Measurements from ENCODE around the gene CCDC157.

The CCDC157 gene

DNA sequence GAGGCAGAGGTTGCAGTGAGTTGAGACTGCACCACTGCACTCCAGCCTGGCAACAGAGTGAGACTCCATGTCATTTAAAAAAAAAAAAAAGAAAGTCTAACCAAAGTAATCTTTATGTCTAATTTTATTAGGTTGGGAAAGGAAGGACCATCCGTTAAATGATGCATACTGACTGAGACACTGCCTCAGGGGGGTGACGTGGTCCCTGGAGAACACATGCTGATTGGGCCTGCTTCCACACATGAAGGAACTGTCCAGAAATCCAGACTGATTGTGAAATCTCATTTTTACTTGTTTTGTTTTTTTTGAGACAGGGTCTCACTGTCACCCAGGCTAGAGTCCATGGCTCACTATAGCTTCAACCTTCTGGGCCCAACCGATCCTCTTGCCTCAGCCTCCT lies 5.6 kb upstream of the CCDC157 start:
- no peak for DNase-seq (ENCODE audit: low read depth in 2 of 2, low spot score in 1 of 2)

DNA sequence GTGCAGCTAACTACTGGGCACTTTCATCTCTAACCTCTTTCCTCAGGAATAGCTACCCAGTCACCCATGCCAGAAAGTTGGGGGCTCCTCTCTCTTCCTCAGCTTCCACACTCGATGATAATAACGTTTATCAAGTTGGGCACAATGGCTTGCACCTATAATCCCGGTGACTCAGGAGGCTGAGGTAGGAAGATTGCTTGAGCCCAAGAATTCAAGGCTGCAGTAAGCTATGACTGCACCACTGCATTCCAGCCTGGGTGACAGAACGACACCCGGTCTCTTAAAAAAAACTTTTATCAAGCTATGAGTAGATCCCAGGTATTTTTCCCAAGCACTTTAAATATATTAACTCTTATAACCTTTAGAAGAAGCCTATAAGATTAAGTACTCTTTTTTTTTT lies 2.2 kb upstream of the CCDC157 start:
- no peak for DNase-seq (ENCODE audit: low read depth in 2 of 2, low spot score in 1 of 2)

- no peak for DNase-seq (ENCODE audit: low read depth in 2 of 2, low spot score in 1 of 2)
Measured at GRCh38 chr22:30357236-30357570, 396 bp downstream of the CCDC157 start.

DNA sequence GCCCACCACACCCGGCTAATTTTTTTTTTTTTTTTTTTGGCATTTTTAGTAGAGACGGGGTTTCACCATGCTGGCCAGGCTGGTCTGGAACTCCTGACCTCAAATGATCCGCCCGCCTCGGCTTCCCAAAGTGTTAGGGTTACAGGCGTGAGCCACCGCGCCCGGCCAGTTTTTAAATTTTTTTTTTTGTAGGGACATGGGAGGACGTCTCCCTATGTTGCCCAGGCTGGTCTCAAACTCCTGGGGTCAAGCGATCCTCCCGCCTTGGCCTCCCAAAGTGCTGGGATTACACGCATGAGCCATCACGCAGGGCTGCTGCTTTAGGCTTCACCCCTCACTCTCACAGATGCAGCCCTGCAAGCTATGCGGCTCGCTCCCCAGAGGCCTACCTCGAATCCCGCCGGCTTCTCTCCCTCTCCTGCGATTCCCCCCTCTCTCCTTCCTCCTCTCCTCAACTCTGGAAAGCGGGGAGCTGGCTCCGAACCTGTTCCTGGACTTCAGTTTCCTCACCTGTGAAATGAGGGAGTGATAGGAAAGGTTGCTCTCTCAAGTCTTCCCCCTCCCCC lies 926 bp downstream of the CCDC157 start:
- no peak for DNase-seq (ENCODE audit: low read depth in 2 of 2, low spot score in 1 of 2)

- DNase-seq (ENCODE audit: low read depth in 2 of 2, low spot score in 1 of 2), result no peak
Measured at GRCh38 chr22:30358541-30358940, 1.7 kb downstream of the CCDC157 start.

- no peak for DNase-seq (ENCODE audit: low read depth in 2 of 2, low spot score in 1 of 2)
Measured at GRCh38 chr22:30361916-30362650, 5.3 kb downstream of the CCDC157 start.

- DNase-seq (ENCODE audit: low read depth in 2 of 2, low spot score in 1 of 2), result no peak
Measured at GRCh38 chr22:30362651-30363281, 6.0 kb downstream of the CCDC157 start.

DNA sequence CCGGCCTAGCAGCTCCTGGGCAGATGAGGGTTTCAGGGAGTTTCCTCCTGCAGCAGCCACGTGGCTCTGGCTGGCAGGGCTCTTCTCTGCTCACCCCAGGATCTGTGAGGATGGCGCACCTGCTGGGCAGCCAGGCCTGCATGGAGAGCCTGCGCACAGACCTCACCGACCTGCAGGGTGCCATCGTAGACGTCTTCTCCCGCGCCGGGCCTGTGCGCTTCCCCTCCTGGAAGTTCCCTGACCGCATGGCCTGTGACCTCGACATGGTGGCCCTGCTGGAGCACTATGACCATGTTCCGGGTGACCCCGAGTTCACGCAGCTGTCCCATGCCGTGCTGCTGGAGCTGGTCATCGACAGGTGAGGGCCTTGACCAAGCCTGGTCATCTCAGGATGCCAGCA lies 9.1 kb downstream of the CCDC157 start:
- no peak for DNase-seq (ENCODE audit: low read depth in 2 of 2, low spot score in 1 of 2)

- no peak for DNase-seq (ENCODE audit: low read depth in 2 of 2, low spot score in 1 of 2)
Measured at GRCh38 chr22:30368420-30368819, 11.6 kb downstream of the CCDC157 start.

GRCh38 chr22:30370641-30371230 lies 13.9 kb downstream of the CCDC157 start:
- DNase-seq (ENCODE audit: low read depth in 2 of 2, low spot score in 1 of 2), result no peak

GRCh38 chr22:30371321-30371720 lies 14.5 kb downstream of the CCDC157 start:
- DNase-seq (ENCODE audit: low read depth in 2 of 2, low spot score in 1 of 2), result no peak

GRCh38 chr22:30371981-30372380 lies 15.2 kb downstream of the CCDC157 start:
- DNase-seq (ENCODE audit: low read depth in 2 of 2, low spot score in 1 of 2), result no peak

DNA sequence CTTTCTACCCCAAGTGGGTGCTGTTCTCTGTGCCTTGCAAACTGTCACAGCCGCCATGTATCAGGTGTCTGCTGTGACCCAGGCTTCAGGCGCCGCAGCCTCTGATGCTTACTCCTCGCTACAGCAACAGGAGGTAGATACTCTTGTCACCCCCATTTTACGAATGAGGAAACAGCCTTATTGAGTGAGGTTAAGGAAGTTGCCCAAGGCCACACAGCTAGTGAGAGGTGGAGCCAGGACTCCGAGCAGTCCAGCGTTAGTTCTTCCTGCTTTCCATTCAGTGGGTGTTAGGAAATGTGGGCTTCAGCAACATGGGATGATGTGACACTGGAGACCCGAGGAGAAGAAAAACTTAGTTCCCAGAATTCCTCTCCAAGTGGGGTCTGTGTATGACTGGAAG lies 16.1 kb downstream of the CCDC157 start:
- DNase-seq (ENCODE audit: low read depth in 2 of 2, low spot score in 1 of 2), result no peak

GRCh38 chr22:30373331-30374325 lies 16.8 kb downstream of the CCDC157 start:
- no peak for DNase-seq (ENCODE audit: low read depth in 2 of 2, low spot score in 1 of 2)

- DNase-seq (ENCODE audit: low read depth in 2 of 2, low spot score in 1 of 2), result no peak
Measured at GRCh38 chr22:30375312-30375849, 18.6 kb downstream of the CCDC157 start.

DNA sequence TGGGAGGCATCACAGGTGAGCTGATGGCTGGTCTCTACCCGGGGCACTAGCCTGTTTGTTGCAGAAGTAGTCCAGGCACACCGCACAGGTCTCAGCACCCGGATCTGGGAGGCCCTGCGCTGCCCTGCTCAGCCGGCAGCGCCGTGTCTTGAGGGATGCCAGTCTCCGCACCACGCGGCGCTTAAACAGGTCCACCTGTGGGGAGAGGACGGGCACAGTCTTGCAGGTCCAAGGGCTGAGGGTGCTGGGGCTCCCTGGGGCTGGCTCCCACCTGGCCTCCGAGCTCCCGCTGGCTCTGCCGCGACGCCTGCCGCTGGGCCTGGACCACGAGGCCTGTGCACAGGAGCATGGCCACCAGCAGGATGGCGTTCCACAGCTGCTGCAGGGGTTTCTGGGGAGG lies 23.2 kb downstream of the CCDC157 start:
- no peak for DNase-seq (ENCODE audit: low read depth in 2 of 2, low spot score in 1 of 2)

- no peak for DNase-seq (ENCODE audit: low read depth in 2 of 2, low spot score in 1 of 2)
Measured at GRCh38 chr22:30381264-30381663, 24.5 kb downstream of the CCDC157 start.

GRCh38 chr22:30382340-30382739 lies 25.5 kb downstream of the CCDC157 start:
- no peak for DNase-seq (ENCODE audit: low read depth in 2 of 2, low spot score in 1 of 2)

DNA sequence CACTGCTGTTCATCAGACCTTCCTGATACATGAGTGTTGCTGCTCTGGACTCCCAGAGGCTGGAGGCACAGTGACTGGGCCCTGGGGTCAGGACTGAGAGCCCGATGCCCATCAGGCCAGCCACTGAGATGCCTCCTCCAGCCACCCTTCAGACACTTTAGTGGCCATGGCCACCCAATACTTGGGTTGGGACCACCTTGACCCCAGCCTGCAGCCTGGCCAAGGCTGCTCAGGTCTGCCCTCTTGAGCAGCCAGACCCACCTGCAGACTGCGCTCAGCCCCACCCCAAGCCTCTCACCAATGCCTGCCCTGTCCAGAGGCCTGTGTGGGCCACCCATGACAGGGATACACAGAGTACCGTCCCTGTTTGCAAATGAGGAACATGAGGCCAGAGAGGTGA lies 26.3 kb downstream of the CCDC157 start:
- no peak for DNase-seq (ENCODE audit: low read depth in 2 of 2, low spot score in 1 of 2)

DNA sequence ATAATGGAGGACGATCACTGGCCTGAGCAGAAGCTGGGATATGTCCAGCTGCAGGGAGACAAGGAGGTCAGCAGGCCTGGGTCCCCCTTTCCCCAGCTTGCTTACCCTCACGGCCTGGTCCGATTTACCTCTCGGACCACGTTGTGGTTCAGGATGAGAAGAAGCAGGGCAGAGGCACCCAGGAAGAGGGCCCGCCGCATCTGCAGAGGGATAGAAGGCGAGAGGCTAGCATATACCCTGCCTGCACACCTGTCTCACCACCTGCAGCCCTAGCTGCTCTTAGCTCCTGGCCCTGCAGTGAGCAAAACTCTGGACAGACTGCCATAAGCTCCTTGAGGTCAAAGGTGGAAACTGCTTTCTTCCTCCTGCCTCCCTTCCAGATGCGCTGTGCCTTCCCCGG lies 29.1 kb downstream of the CCDC157 start:
- DNase-seq (ENCODE audit: low read depth in 2 of 2, low spot score in 1 of 2), result no peak

GRCh38 chr22:30386608-30386959 lies 29.8 kb downstream of the CCDC157 start:
- no peak for DNase-seq (ENCODE audit: low read depth in 2 of 2, low spot score in 1 of 2)

All from stimulated activated CD8-positive, alpha-beta memory T cell treated with anti-CD3 and anti-CD28 coated beads, Interleukin-4, amount 100 ng/mL, for 1 hour (primary cell).